NK-92 (cell line): ENCODE data around the gene DOCK2.

Experiments used
- DNase-seq: peaks from one replicate; lab custom pipeline; 2025; ENCODE audit not compliant: unreplicated experiment; lab: John Stamatoyannopoulos, UW

Gene DOCK2

GRCh38 chr5:169688106-169688505 is 51.0 kb downstream of the DOCK2 start:
- DNase-seq = no peak

- DNase-seq = no peak
Measured at GRCh38 chr5:169691471-169691870, 54.4 kb downstream of the DOCK2 start.

DNA sequence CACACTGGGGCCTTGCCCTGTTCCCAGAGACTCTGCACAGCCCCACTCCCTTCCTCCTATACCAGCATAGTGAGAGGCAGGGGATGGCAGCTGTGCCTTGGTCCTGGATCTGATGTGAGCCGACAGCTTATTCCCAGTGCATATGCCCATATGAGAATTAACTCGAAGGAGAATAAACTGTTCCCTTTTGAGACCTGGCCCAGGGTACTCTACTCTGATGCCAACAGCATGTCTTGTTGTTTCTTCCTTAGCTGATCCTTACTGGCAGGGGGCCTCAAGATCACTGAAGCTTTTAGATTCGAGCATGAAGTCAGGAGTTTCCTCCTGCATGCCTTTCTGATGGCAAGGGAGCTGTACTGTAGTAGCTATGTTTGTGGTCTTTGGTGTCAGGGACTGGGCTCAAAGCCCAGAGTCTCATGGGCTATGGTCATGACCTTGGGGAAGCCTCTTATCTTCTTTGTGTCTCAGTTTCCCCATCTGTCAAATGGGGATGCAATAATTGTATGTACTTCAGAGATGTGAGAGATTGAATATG is 57.1 kb downstream of the DOCK2 start:
- no peak for DNase-seq

DNA sequence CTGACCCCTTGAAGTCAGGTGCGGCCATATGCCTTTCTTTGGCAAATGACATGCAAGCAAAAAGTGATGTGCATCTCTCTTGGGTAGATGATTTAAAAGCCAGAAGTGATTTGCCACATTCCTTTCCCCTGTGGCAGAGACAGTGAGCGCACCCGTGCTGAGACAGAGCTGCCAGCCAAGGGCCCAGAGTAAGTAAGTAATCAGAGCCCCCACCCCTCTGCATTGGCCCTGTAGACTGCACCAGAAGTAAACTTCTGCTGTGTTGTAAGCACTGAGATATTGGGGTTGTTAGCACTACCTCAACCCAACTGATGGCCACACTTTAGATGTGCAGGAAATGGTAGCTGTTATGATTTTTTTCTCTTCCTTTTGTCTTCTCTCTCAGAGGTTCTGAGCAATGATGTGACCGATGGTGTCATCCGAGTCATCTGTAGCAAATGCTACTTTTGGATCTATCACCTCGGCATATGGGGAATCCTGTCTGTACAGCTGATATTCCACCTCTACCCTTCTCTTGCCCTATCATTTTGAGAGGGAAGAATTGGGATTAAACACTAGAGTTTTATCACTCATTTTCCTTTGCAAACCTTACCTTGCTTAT is 58.0 kb downstream of the DOCK2 start:
- no peak for DNase-seq

DNA sequence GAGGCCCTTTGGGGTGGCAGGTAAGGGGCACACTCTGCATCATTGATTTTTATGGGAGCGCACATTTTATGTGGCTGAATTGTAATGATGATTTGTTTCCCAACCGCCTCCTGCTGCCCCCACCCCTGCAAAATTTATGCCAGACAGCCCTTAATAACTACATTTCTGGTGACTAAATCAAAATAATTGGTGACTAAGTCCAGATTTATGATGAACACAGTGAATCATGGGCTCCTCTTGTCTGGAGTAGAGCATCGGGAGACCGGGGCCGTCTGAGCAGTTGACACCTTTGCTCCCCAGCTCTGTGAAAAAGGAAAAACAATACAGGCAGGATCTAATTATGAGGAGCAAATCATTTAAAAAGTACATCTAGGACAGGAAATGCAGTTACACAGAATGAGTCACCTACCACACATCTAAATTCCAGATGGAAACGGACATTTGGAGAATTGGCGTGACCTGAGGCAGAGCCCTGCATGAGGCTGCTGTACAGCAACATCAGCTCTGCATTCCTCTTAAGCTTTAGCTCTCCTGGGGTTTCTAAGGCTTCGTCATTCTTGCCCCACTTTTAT is 58.9 kb downstream of the DOCK2 start:
- DNase-seq = no peak

DNA sequence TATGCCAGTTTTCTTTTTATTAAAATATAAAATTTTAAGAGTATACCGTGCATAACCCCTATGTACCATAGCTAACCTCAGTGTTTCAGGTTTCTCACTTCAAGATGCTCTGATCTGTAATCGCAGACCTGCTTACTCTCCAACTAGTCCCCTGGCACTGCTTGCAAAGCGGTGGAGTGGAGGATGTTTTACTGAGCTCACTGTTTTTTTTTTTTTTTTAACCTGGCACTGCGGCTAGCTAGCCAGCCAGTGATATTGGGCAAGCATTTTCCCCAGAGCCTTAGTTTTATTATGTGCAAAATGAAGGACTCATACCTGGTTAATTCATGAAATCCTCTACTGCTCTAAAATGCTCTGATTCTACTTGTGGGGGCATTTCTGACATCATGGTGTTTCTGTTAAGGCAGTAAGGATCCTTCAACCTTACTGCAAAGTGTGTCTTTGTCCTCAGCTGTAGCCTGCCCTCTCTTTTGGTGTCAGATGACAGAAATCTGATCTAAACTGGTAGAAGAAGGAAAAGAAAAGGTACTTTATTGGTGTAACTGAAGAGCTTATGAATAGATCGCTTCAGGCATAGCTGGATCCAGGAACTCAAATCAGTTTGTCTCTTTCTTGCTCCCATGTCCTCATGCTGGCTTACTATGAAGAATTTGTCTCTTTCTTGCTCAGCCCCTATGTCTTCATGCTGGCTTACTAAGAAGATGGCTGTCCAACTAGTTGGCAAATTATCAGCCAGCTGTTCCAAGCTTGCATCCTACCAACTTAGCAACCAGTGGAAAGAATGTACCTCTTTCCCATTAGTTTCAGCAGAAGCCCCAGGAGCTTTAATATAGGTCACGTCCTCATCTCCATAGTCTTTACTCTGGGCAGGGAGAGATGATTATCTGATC is 59.8 kb downstream of the DOCK2 start:
- no peak for DNase-seq

GRCh38 chr5:169697511-169697890 is 60.4 kb downstream of the DOCK2 start:
- DNase-seq = no peak

- no peak for DNase-seq
Measured at GRCh38 chr5:169697976-169698375, 60.9 kb downstream of the DOCK2 start.

- DNase-seq = no peak
Measured at GRCh38 chr5:169700611-169701010, 63.5 kb downstream of the DOCK2 start.

DNA sequence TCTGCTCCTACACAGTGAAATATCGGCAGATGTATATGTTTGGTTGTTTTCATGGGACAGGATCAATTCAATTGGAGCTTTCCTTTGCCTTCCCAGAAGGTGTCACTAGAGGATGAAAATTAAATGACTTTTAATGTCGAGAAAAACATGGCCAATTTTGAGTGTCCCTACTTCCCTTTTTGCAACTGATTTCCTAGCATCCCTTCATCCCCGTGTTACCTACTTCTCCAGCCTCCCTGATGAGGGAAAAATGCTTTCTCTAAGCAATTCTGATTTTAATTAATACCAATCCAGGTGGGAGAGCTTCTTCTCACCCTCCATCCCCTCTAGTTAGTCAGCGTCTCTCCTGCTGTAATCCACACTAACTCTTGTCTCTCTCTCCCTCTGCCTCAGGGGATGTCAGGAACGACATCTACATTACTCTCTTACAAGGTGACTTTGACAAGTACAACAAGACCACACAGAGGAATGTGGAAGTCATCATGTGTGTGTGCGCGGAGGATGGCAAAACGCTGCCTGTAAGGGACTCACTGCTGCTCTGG is 64.9 kb downstream of the DOCK2 start:
- DNase-seq = no peak

GRCh38 chr5:169702693-169703481 is 65.8 kb downstream of the DOCK2 start:
- DNase-seq = no peak

GRCh38 chr5:169703813-169704212 is 66.7 kb downstream of the DOCK2 start:
- no peak for DNase-seq

DNA sequence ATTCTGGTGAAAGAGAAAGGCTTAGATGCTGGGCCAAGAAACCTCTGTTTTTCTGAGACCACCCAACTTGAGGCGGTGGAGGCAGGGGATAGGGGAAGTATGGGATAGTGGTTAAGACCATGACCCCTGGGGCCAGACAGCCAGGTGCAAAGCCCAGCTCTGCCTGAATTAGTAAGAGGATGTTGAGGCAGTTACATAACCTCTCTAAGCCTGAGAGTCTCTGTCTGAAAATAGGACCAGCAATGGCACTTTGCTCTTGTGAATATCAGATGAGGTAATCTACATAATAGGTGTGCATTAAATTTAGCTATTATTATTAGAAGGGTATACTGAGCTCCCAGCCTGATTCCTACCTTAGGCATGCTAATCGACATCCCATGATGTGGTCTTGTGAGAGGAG is 68.2 kb downstream of the DOCK2 start:
- DNase-seq = no peak

DNA sequence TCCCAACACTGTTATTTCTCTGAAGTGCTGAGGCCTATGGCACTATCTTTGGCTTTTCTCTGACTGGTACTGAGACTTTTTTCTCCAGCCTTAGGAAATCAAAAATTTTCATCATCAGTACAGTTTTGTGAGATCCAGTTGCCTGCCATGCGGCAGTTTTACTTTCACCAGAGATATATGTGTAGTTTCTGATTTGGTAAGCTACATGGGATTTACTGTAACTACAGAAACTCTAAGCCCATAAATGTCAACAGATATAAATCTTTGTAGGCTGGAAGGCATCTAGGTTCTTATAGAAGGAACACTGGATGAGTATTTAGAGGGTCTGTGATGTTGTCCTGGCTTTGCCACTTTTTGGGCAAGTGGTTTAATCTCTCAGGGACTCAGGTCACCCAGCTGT is 69.0 kb downstream of the DOCK2 start:
- DNase-seq = no peak

DNA sequence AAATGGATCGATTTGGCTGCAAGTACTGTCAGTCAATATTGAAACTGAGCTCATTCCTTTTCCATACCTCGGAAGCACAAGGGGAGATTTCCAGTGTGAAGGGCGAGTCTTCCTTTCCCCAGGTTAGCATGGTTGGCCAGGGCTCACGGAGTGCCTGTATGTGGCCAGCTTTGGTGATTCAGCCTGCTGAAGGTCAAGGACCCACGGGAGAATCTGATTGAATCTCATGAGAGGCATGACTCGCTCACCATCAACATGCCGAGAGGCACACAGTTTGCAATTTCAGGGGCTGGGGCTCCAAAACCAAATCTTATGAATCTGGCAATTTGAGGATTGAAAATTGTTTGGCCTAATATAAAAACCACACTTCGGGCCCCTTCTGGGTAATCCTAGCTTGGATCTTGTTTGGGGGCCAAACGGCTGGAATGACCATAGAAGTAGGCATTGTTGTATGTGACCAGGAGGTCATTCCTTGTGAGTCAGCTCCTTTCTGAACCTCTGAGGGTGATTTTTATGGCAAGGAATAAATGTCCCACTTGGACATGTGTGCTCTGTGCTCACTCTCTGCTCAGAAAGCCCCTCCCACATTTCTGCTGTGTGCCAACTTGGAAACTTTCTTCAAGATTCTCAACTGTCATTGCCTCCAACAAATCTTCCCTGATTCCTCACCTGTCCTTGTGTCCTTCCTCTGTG is 69.8 kb downstream of the DOCK2 start:
- DNase-seq = no peak

DNA sequence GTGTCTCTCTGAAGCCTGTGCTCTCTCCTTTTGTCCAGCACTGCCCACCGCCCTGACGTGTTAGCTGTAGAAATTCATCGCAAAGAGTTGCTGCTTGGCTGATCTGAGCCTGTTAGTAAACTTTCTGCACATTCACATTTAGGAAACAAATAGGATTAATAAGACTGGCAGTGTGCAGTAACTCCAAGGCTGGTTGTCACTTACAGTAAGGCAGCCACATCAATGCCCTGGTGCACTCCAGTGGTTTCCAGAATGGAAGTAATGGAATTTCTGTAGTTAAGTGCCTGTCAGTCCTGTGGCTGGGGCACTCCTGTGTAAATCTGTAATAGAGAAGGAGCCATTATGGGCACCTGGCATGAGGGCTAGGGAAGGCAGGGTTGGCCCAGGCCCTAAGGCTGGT is 70.6 kb downstream of the DOCK2 start:
- DNase-seq = no peak

DNA sequence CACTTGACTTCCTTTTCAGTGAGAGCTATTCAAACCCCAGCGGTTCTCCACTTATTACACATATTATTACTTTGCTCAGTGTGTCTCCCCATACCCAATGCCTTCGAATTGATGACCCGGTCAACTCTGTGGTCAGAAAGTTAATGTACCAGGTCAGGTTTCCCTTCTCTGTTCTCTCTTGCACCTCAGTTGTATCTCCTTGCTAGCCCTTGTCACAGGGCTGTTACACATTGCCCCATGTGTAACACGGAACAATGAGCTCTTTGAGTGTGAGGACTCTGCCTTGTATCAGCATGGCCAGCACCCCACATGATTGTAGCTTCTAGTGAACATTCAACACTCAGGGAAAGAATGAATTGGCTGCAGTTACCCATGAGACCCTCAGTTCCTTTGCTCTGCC is 73.6 kb downstream of the DOCK2 start:
- no peak for DNase-seq

- no peak for DNase-seq
Measured at GRCh38 chr5:169711551-169712225, 74.6 kb downstream of the DOCK2 start.

GRCh38 chr5:169712428-169712827 is 75.4 kb downstream of the DOCK2 start:
- DNase-seq = no peak

GRCh38 chr5:169716287-169716686 is 79.2 kb downstream of the DOCK2 start:
- DNase-seq = no peak
